ENCODE data around the gene SMIM22.

- TF ChIP-seq SP1 (IDR thresholded peaks at IDR 0.05) (no peak), ARNT (IDR thresholded peaks at IDR 0.05) (no peak), FOXM1 (IDR thresholded peaks at IDR 0.05; ENCODE audit: borderline replicate concordance) (no peak), BHLHE40 (IDR thresholded peaks at IDR 0.05; ENCODE audit: borderline replicate concordance) (no peak), NFRKB (IDR thresholded peaks at IDR 0.05) (no peak), SUZ12 (IDR thresholded peaks at IDR 0.05) (no peak), CTBP1 (IDR thresholded peaks at IDR 0.05; ENCODE audit: borderline replicate concordance) (no peak), ELF4 (IDR thresholded peaks at IDR 0.05) (peak; percentile 52)
Observed at GRCh38 chr16:4768549-4769305, 26.4 kb upstream of the SMIM22 start.
